IMR-90 (cell line): Measurements from ENCODE around the gene OR51B2. TPM values are rescaled to one million over a fixed set of nuclear protein-coding genes. Genes with fewer than 3 reads are reported as not detected.

Source experiments
- ATAC-seq: fragments of 200-7000 bp; cut with Tn5 transposase; 2 replicates; pipeline ENCODE4 v1.9.1; 2020; ENCODE audit warnings: low read depth, mild to moderate bottlenecking, moderate library complexity
- BruUV-seq: library from RNA; stranded (reverse); fragments of 400-500 nt; replicated peaks from 2 replicates; lab custom pipeline; 2021; lab: Mats Ljungman, UMichigan
- CTCF ChIA-PET: fragments of 300-600 bp; formaldehyde crosslinking; extraction: SDS; loops from one replicate; lab custom pipeline; 2021; ENCODE audit warnings: antibody characterized with exemption; lab: Yijun Ruan, JAX
- POLR2A ChIA-PET: fragments of 300-600 bp; sonication (Branson Sonifier 250); formaldehyde crosslinking; loops from one replicate; lab custom pipeline; 2022; ENCODE audit warnings: antibody characterized with exemption; ENCODE audit not compliant: unreplicated experiment; lab: Charles Lee
- DNase-seq: peaks from one replicate; pipeline ENCODE4 v3.0.0; 2013
- H2AFZ ChIP-seq: replicated peaks from 2 replicates; pipeline ENCODE3; 2013; ENCODE audit warnings: low read length, mild to moderate bottlenecking; ENCODE audit not compliant: poor library complexity
- H2AK5ac ChIP-seq: 2 replicates; pipeline ENCODE4 v1.6.1; 2013; ENCODE audit warnings: low read depth, low read length, inconsistent platforms
- H2AK9ac ChIP-seq: replicated peaks from 2 replicates; pipeline ENCODE3; 2013; ENCODE audit warnings: mild to moderate bottlenecking, low read depth, low read length, moderate library complexity; ENCODE audit not compliant: poor library complexity
- H2BK120ac ChIP-seq: 2 replicates; pipeline ENCODE4 v1.6.1; 2013; ENCODE audit warnings: low read depth, low read length, inconsistent platforms
- H2BK15ac ChIP-seq: 3 replicates; pipeline ENCODE4 v1.6.1; 2013; ENCODE audit warnings: low read depth, low read length, inconsistent platforms
- H2BK20ac ChIP-seq: 2 replicates; pipeline ENCODE4 v1.6.1; 2013; ENCODE audit warnings: low read depth, mild to moderate bottlenecking, inconsistent platforms, low read length, moderate library complexity
- H2BK5ac ChIP-seq: 2 replicates; pipeline ENCODE4 v1.6.1; 2013; ENCODE audit warnings: mild to moderate bottlenecking, low read depth, low read length, inconsistent platforms; ENCODE audit not compliant: poor library complexity, severe bottlenecking
- H3K14ac ChIP-seq: replicated peaks from 2 replicates; pipeline ENCODE4 v1.6.1; 2013; ENCODE audit warnings: low read depth, low read length, inconsistent platforms
- H3K18ac ChIP-seq: 2 replicates; pipeline ENCODE4 v1.6.1; 2013; ENCODE audit warnings: low read depth, low read length, control low read depth
- H3K23ac ChIP-seq: 2 replicates; pipeline ENCODE4 v1.6.1; 2013; ENCODE audit warnings: low read depth, low read length, inconsistent platforms
- H3K27ac ChIP-seq: 2 replicates; pipeline ENCODE4 v1.5.1; 2013; ENCODE audit warnings: mild to moderate bottlenecking, control low read depth, low read length; ENCODE audit not compliant: insufficient read depth
- H3K27me3 ChIP-seq: 2 replicates; pipeline ENCODE4 v1.6.1; 2013; ENCODE audit warnings: low read length; ENCODE audit not compliant: control insufficient read depth, insufficient read depth
- H3K36me3 ChIP-seq: 2 replicates; pipeline ENCODE4 v1.6.1; 2013; ENCODE audit warnings: low read length, mixed read lengths; ENCODE audit not compliant: control insufficient read depth, insufficient read depth
- H3K4ac ChIP-seq: 2 replicates; pipeline ENCODE4 v1.6.1; 2013; ENCODE audit warnings: low read depth, low read length, inconsistent platforms
- H3K4me1 ChIP-seq: 2 replicates; pipeline ENCODE4 v1.6.1; 2013; ENCODE audit warnings: low read length, mixed read lengths; ENCODE audit not compliant: control insufficient read depth, insufficient read depth
- H3K4me2 ChIP-seq: 2 replicates; pipeline ENCODE4 v1.6.1; 2013; ENCODE audit warnings: low read depth, mild to moderate bottlenecking, control low read depth, low read length, moderate library complexity
- H3K4me3 ChIP-seq: 2 replicates; pipeline ENCODE4 v1.5.1; 2013; ENCODE audit warnings: low read depth, mild to moderate bottlenecking, control low read depth, low read length, moderate library complexity; ENCODE audit not compliant: insufficient read depth
- H3K56ac ChIP-seq: 2 replicates; pipeline ENCODE4 v1.6.1; 2013; ENCODE audit warnings: low read length, inconsistent platforms; ENCODE audit not compliant: insufficient read depth; ENCODE audit errors: extremely low read depth
- H3K79me1 ChIP-seq, 2 experiments: 2 replicates each; pipeline ENCODE4 v1.6.1; 2013; ENCODE audit warnings: low read length in 2 of 2, inconsistent platforms in 1 of 2, low read depth in 1 of 2
- H3K9ac ChIP-seq: 2 replicates; pipeline ENCODE4 v1.6.1; 2013; ENCODE audit warnings: low read depth, low read length, control low read depth
- H3K9me1 ChIP-seq: 2 replicates; pipeline ENCODE4 v1.6.1; 2013; ENCODE audit warnings: low read length, inconsistent platforms; ENCODE audit not compliant: insufficient read depth
- H3K9me3 ChIP-seq: 2 replicates; pipeline ENCODE4 v1.6.1; 2013; ENCODE audit warnings: low read length; ENCODE audit not compliant: control insufficient read depth, insufficient read depth
- H4K20me1 ChIP-seq: 2 replicates; pipeline ENCODE4 v1.6.1; 2013; ENCODE audit warnings: low read length, inconsistent platforms; ENCODE audit not compliant: insufficient read depth
- H4K5ac ChIP-seq: 2 replicates; pipeline ENCODE4 v1.6.1; 2013; ENCODE audit warnings: mild to moderate bottlenecking, low read depth, low read length, control low read depth
- H4K8ac ChIP-seq, 2 experiments: 2 replicates each; pipeline ENCODE4 v1.6.1; 2013; ENCODE audit warnings: low read depth in 2 of 2, low read length in 2 of 2, control low read depth in 1 of 2, inconsistent platforms in 1 of 2
- H4K91ac ChIP-seq: 2 replicates; pipeline ENCODE4 v1.6.1; 2013; ENCODE audit warnings: low read depth, low read length, inconsistent platforms; ENCODE audit not compliant: insufficient read depth
- BHLHE40 ChIP-seq: fragments of 150-350 bp; IDR thresholded peaks from 2 replicates; pipeline ENCODE4 v1.6.1; 2016; ENCODE audit warnings: mild to moderate bottlenecking, low read depth, low read length
- CEBPB ChIP-seq: IDR thresholded peaks from 2 replicates; pipeline ENCODE4 v1.6.1; 2012; ENCODE audit warnings: low read depth, low read length, improper control_type of control experiment
- CHD1 ChIP-seq: IDR thresholded peaks from 2 replicates; pipeline ENCODE4 v1.6.1; 2012; ENCODE audit warnings: low read depth, low read length, improper control_type of control experiment
- CTCF ChIP-seq: conservative IDR thresholded peaks from 2 replicates; pipeline ENCODE4 v1.5.1; 2012; ENCODE audit warnings: mild to moderate bottlenecking, low read depth, low read length, improper control_type of control experiment
- ELK1 ChIP-seq: fragments of 150-350 bp; IDR thresholded peaks from 2 replicates; pipeline ENCODE4 v1.6.1; 2016; ENCODE audit warnings: low read depth, mild to moderate bottlenecking, low read length, moderate library complexity, borderline replicate concordance
- FOS ChIP-seq: fragments of 150-350 bp; IDR thresholded peaks from 2 replicates; pipeline ENCODE4 v1.6.1; 2016; ENCODE audit warnings: low read depth, low read length
- MAFK ChIP-seq: IDR thresholded peaks from 2 replicates; pipeline ENCODE4 v1.6.1; 2012; ENCODE audit warnings: low read depth, low read length, improper control_type of control experiment
- NFE2L2 ChIP-seq: fragments of 150-350 bp; IDR thresholded peaks from 2 replicates; pipeline ENCODE4 v1.6.1; 2016; ENCODE audit warnings: low read depth, mild to moderate bottlenecking, low read length
- RAD21 ChIP-seq: IDR thresholded peaks from 2 replicates; pipeline ENCODE4 v1.6.1; 2012; ENCODE audit warnings: low read length, improper control_type of control experiment
- RCOR1 ChIP-seq: IDR thresholded peaks from 2 replicates; pipeline ENCODE4 v1.6.1; 2012; ENCODE audit warnings: mild to moderate bottlenecking, low read length, improper control_type of control experiment; ENCODE audit not compliant: insufficient replicate concordance
- RFX5 ChIP-seq: IDR thresholded peaks from 2 replicates; pipeline ENCODE4 v1.8.0; 2012; ENCODE audit warnings: low read depth, mild to moderate bottlenecking, low read length, moderate library complexity
- SMC3 ChIP-seq: fragments of 150-350 bp; IDR thresholded peaks from 2 replicates; pipeline ENCODE4 v1.6.1; 2016; ENCODE audit warnings: low read depth, mild to moderate bottlenecking, antibody characterized with exemption, low read length, moderate library complexity
- USF2 ChIP-seq: fragments of 150-350 bp; IDR thresholded peaks from 2 replicates; pipeline ENCODE4 v1.6.1; 2017; ENCODE audit warnings: mild to moderate bottlenecking, antibody characterized with exemption, low read length, low read depth
- WGBS, 2 experiments: methylation state at CpG; one replicate each; pipeline versions ENCODE4 v1.1.5 to v1.1.7; 2013; ENCODE audit warnings: missing lambda C conversion rate in 2 of 2; ENCODE audit not compliant: insufficient read length in 1 of 2; ENCODE audit errors: extremely low coverage in 2 of 2; 5-methylcytosine and 5-hydroxymethylcytosine counted together
- dilution Hi-C: fragments of 300-500 bp; cut with HindIII; formaldehyde crosslinking; loops from one replicate; pipeline ENCODE4 v1.14.3; 2018; ENCODE audit warnings: low sequenced_read_pairs; ENCODE audit not compliant: unreplicated experiment
- in situ Hi-C: fragments of 300-500 bp; cut with MboI; formaldehyde crosslinking; loops from 3 replicates; pipeline ENCODE4 v1.14.3; 2019; ENCODE audit warnings: low sequenced_read_pairs, inconsistent platforms, mixed read lengths
- intact Hi-C: fragments of 100-400 bp; cut with micrococcal nuclease; formaldehyde crosslinking; loops from 2 replicates; pipeline ENCODE4 v1.10.0; 2022
- polyA plus RNA-seq, 3 experiments: library from polyadenylated mRNA; depleted of rRNA; stranded (reverse); fragments of >200 nt; gene quantifications; 2 replicates each; pipeline ENCODE4 v1.2.3, GENCODE V29; 2012; ENCODE audit warnings: low replicate concordance in 1 of 3
- total RNA-seq: library from RNA; depleted of rRNA; stranded (reverse); fragments of >200 nt; gene quantifications from 2 replicates; pipeline ENCODE4 v1.2.3, GENCODE V29; 2012

The OR51B2 gene
- total and polyA plus RNA-seq, 2 of the 4 experiments (the other 2 are of a cell fraction), result not detected

GRCh38 chr11:5290106-5290505 is 34.0 kb downstream of the OR51B2 start:
- H2AK9ac ChIP-seq, result no peak overlapping the region
- no TSS peak for BruUV-seq
- peak overlapping the region; percentile 44; the same call in 1 of the 2 replicates for H3K9ac ChIP-seq
- dilution Hi-C loops, result no loop called here
- peak overlapping the region; percentile 97 for H2BK120ac ChIP-seq
- H3K27ac ChIP-seq, result peak overlapping the region; percentile 64
- H4K20me1 ChIP-seq, result no peaks in the 10 kb centered on the region
- H4K5ac ChIP-seq, result peak overlapping the region; percentile 99; the same call in 1 of the 2 replicates
- H3K4me2 ChIP-seq, result no peak overlapping the region; the same call in 1 of the 2 replicates
- H3K36me3 ChIP-seq, result no peaks in the 10 kb centered on the region
- H3K79me1 ChIP-seq, result no peaks in the 10 kb centered on the region
- H3K4me3 ChIP-seq, result no peak overlapping the region
- peak overlapping the region; percentile 68; the same call in 1 of the 2 replicates for H3K23ac ChIP-seq
- H2BK20ac ChIP-seq, result peak overlapping the region; percentile 98
- peak overlapping the region; percentile 99 for H3K18ac ChIP-seq
- peak overlapping the region; percentile 97 for H3K4ac ChIP-seq
- peak overlapping the region; percentile 86 to 88 for H4K8ac ChIP-seq
- H2BK15ac ChIP-seq, result peak overlapping the region; percentile 98; the same call in 2 of the 3 replicates
- TF ChIP-seq RAD21 (no peak), ELK1 (no peak), CHD1 (no peak), BHLHE40 (no peak), SMC3 (no peak), USF2 (no peak), MAFK (no peak), CEBPB (no peak), CTCF (no peak), NFE2L2 (no peak), RCOR1 (no peak), RFX5 (no peak), FOS (no peak)
- no peaks in the 10 kb centered on the region for H3K9me3 ChIP-seq
- DNase-seq (no peak), ATAC-seq (no peak)
- H2AK5ac ChIP-seq, result peak overlapping the region; percentile 83; the same call in 1 of the 2 replicates
- in situ Hi-C loops, result no loop called here
- CTCF ChIA-PET, result interaction anchor here (1.0 to 2.1 kb wide), 2 partner anchors 86 to 90 kb away, joined by 4 read pairs; no protein-coding TSS in a partner anchor
- POLR2A ChIA-PET, result no interaction called here
- H3K9me1 ChIP-seq, result no peaks in the 10 kb centered on the region; the same call in 1 of the 2 replicates
- H3K27me3 ChIP-seq, result no peaks in the 10 kb centered on the region
- peak overlapping the region; percentile 94 for H4K91ac ChIP-seq
- WGBS, 2 experiments, result no CpG with 5 or more reads among the region's 1 CpG
- intact Hi-C loops, result loop anchor here (2.0 kb wide), 1 partner anchor 79 kb away; no protein-coding TSS in a partner anchor
- H3K14ac ChIP-seq, result peak overlapping the region; percentile 88
- H3K4me1 ChIP-seq, result peaks cover 11% of the 10 kb centered on the region; the same call in 1 of the 2 replicates
- H2AFZ ChIP-seq, result no peak overlapping the region
- peak overlapping the region; percentile 99 for H2BK5ac ChIP-seq
- no peak overlapping the region; the same call in 1 of the 2 replicates for H3K56ac ChIP-seq
